IPS DF 6.9 (cell line): ENCODE data around the gene PIGC.
A peak's percentile ranks its signal among the peaks of the same experiment; 100 is the strongest.

Source experiments
- DNase-seq: peaks from one replicate; pipeline ENCODE4 v3.0.0-alpha.2; 2013; ENCODE audit warnings: low read depth, low spot score
- H3K27ac ChIP-seq: one replicate; pipeline ENCODE4 v1.5.1; 2013; ENCODE audit warnings: low read length, control low read depth
- H3K27me3 ChIP-seq: 2 replicates; pipeline ENCODE4 v1.6.1; 2013; ENCODE audit warnings: mild to moderate bottlenecking, low read length; ENCODE audit not compliant: control insufficient read depth, insufficient read depth
- H3K36me3 ChIP-seq: 2 replicates; pipeline ENCODE4 v1.6.1; 2013; ENCODE audit warnings: low read length; ENCODE audit not compliant: control insufficient read depth, insufficient read depth
- H3K4me1 ChIP-seq: 2 replicates; pipeline ENCODE4 v1.6.1; 2013; ENCODE audit warnings: low read length; ENCODE audit not compliant: control insufficient read depth, insufficient read depth
- H3K4me3 ChIP-seq: 2 replicates; pipeline ENCODE4 v1.5.1; 2013; ENCODE audit warnings: mild to moderate bottlenecking, low read length
- H3K9me3 ChIP-seq: 2 replicates; pipeline ENCODE4 v1.6.1; 2013; ENCODE audit warnings: low read length, inconsistent platforms; ENCODE audit not compliant: control insufficient read depth, insufficient read depth
- WGBS: extraction: QIAGEN DNeasy Blood & Tissue Kit; methylation state at CpG from one replicate; pipeline ENCODE4 v1.1.7; 2013; ENCODE audit warnings: mixed read lengths, missing lambda C conversion rate; ENCODE audit not compliant: insufficient read length, insufficient coverage; 5-methylcytosine and 5-hydroxymethylcytosine counted together

PIGC gene

DNA sequence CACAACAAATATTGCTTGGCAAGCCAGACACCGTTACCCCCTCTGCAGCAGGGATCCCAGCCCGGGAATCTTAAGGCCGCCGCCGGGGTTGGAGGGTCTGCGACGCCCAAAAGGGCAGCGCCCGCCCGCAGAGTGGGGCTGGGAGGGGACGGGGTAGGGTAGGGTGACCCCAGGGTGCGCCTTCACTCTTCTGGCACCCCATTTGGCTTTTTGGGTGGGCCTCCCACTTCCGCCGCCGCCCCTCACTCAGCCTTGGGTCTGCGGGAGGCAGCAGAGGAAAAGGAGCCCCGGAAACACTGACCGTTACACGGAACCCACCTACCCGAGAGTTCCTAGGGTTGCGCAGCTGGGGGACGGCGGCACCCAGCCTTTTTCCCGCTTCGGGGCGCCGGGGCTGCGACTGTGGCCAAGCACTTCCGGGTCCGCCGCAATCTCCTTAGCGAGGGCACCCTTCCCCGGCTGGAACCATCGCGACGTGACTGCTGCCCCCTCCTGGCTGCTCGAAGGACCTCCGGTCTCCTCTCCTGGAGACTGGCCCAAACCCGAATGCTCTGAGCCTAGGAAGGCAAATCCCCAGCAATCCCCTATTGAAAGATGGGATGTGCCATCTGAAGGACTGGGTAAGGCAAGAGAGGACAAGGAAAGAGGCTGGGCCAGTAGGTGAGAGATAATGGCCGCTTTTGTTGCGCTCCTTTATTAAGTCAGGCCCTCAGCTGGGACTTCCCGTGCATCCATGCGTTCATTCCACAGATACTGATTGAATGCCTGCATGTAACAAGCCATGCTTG is at the start of gene PIGC:
PIGC (minus strand) TSS at position 404 of the 788 bp plus-strand sequence. CDS start 1,447 bp downstream, outside the sequence.
- no peaks in the 10 kb centered on the region; the same call in 1 of the 2 replicates for H3K36me3 ChIP-seq
- H3K27ac ChIP-seq: no peak within 1 kb of the TSS
- H3K4me1 ChIP-seq: no peaks in the 10 kb centered on the region
- H3K9me3 ChIP-seq: no peaks in the 10 kb centered on the region
- no peaks in the 10 kb centered on the region for H3K27me3 ChIP-seq
- peak; percentile 82 for DNase-seq
- peak within 1 kb of the TSS; percentile 77 for H3K4me3 ChIP-seq
- WGBS: no CpG with 5 or more reads among the region's 43 CpGs

GRCh38 chr1:172492421-172492820 is 48.6 kb upstream of the PIGC start:
- no CpG with 5 or more reads among the region's 1 CpG for WGBS
- Histone ChIP-seq H3K4me3 (no peak overlapping the region), H3K4me1 (no peaks in the 10 kb centered on the region), H3K9me3 (no peaks in the 10 kb centered on the region), H3K36me3 (no peaks in the 10 kb centered on the region), H3K27me3 (no peaks in the 10 kb centered on the region), H3K27ac (no peak overlapping the region)
- DNase-seq: no peak

- WGBS: no CpG with 5 or more reads among the region's 3 CpGs
- DNase-seq: no peak
Measured at GRCh38 chr1:172489847-172490246, 46.0 kb upstream of the PIGC start.

GRCh38 chr1:172488393-172488792 is 44.5 kb upstream of the PIGC start:
- no peaks in the 10 kb centered on the region; the same call in 1 of the 2 replicates for H3K27me3 ChIP-seq
- no peaks in the 10 kb centered on the region for H3K9me3 ChIP-seq
- H3K27ac ChIP-seq: no peak overlapping the region
- WGBS: no CpG with 5 or more reads among the region's 3 CpGs
- H3K36me3 ChIP-seq: no peaks in the 10 kb centered on the region
- H3K4me1 ChIP-seq: no peaks in the 10 kb centered on the region
- no peak overlapping the region for H3K4me3 ChIP-seq
- no peak for DNase-seq

More at GRCh38 chr1:172489847-172490246, 46.0 kb upstream of the PIGC start:
- no peaks in the 10 kb centered on the region for H3K9me3 ChIP-seq
- H3K4me1 ChIP-seq: no peaks in the 10 kb centered on the region
- no peak overlapping the region for H3K27ac ChIP-seq
- H3K4me3 ChIP-seq: no peak overlapping the region
- no peaks in the 10 kb centered on the region; the same call in 1 of the 2 replicates for H3K27me3 ChIP-seq
- H3K36me3 ChIP-seq: no peaks in the 10 kb centered on the region

GRCh38 chr1:172487550-172487949 is 43.7 kb upstream of the PIGC start:
- Histone ChIP-seq H3K36me3 (no peaks in the 10 kb centered on the region), H3K4me1 (no peaks in the 10 kb centered on the region), H3K27me3 (no peaks in the 10 kb centered on the region; the same call in 1 of the 2 replicates), H3K27ac (no peak overlapping the region), H3K9me3 (no peaks in the 10 kb centered on the region), H3K4me3 (no peak overlapping the region)
- no peak for DNase-seq
- WGBS: no CpG with 5 or more reads among the region's 4 CpGs

DNA sequence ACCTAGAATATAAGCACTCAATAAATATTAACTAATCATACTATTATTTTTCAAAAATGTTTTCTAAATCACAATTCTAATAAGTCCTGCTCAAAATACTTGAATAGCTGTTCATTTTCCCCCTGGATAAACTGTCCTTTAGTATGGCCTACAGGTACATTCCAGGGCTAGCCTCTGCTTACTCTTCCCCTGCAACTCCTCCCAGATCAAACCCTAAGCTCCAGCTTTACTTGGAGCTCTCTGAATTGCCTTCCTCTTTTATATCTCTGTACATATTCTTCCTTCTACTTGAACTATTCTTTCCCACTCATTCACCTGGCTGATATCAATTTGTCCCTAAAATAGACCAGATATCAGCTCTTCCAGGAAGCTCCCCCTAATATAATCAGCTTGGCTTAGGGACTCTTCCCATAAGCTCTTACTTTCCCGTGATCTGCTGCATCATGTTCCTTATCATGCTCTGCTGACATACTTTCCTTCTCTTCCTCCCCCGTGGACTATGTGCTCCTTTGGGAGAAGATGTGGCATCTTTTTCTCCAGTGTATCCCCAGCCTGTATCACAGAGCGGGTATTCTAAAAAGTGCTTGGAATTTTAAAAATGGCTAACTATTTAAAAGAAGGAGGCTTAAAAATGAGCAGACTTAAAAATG is 43.1 kb upstream of the PIGC start:
- no CpG with 5 or more reads among the region's 3 CpGs for WGBS
- no peak overlapping the region for H3K27ac ChIP-seq
- no peak overlapping the region for H3K4me3 ChIP-seq
- H3K4me1 ChIP-seq: no peaks in the 10 kb centered on the region
- no peaks in the 10 kb centered on the region for H3K9me3 ChIP-seq
- DNase-seq: no peak
- no peaks in the 10 kb centered on the region; the same call in 1 of the 2 replicates for H3K27me3 ChIP-seq
- no peaks in the 10 kb centered on the region for H3K36me3 ChIP-seq

DNA sequence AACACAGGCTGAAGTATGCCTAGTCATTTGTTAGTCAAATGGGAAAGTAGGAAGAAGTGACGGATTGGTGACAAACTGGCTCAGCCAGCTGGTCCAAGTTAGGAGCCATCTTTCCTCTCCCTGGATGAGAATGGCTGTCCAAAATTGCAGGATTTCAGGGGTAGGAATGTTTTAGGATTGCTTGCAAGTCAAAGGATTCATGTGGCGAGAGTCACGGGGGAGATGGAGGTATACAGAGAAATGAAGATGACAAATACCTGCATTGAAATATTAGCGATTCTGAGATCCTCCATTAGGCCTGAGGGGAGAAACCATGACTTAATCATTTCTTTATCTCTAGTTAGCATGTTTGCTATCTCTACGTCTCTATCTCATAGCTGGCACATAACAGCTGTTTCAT is 41.8 kb upstream of the PIGC start:
- H3K4me1 ChIP-seq: no peaks in the 10 kb centered on the region
- H3K27ac ChIP-seq: no peak overlapping the region
- no peaks in the 10 kb centered on the region for H3K36me3 ChIP-seq
- WGBS: no CpG with 5 or more reads among the region's 5 CpGs
- H3K9me3 ChIP-seq: no peaks in the 10 kb centered on the region
- no peak overlapping the region for H3K4me3 ChIP-seq
- no peak for DNase-seq
- no peaks in the 10 kb centered on the region; the same call in 1 of the 2 replicates for H3K27me3 ChIP-seq

- Histone ChIP-seq H3K36me3 (no peaks in the 10 kb centered on the region), H3K4me3 (no peak overlapping the region), H3K27me3 (no peaks in the 10 kb centered on the region; the same call in 1 of the 2 replicates), H3K4me1 (no peaks in the 10 kb centered on the region), H3K27ac (no peak overlapping the region), H3K9me3 (no peaks in the 10 kb centered on the region)
- no peak for DNase-seq
Measured at GRCh38 chr1:172484252-172484651, 40.4 kb upstream of the PIGC start.

DNA sequence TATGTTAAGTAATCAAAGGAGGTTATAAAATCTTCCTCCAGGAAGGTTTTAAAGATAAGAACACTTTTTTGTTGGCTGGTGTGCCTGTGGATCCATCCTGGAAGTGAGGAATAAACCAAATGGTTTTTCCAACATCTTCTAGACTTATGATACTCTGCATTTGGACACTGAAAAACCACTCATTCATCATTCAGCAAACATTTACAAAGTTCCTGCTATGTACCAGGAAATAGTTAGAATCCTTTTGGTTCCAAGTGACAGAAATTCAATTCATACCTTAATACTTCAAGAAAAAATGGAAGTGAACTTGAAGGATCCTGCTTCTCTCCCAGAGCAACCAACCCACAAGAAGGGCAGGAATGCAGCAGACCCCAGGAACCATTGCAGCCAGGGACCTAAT is 39.6 kb upstream of the PIGC start:
- Histone ChIP-seq H3K9me3 (no peaks in the 10 kb centered on the region), H3K36me3 (no peaks in the 10 kb centered on the region), H3K27me3 (no peaks in the 10 kb centered on the region; the same call in 1 of the 2 replicates), H3K27ac (no peak overlapping the region), H3K4me1 (no peaks in the 10 kb centered on the region), H3K4me3 (no peak overlapping the region)
- no peak for DNase-seq

DNA sequence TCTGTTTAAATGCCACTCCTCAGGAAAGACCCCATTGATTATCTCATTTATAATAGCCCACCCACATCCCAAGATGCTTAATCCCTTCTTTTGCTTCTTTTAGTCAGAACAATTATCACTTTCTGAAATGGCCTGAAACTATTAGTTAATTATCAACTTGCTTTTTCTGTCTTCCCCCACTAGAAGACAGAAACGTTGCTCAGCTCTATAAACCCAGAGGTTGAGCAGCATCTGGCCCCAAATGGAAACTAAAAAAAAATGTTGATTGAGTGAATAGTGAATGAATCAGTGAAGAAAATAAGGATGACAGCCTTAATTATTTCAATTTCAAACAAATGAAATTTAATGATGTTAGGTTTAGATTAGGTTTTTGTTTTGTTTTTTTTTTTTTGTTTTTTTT is 38.2 kb upstream of the PIGC start:
- WGBS: no CpG with 5 or more reads among the region's 1 CpG

More for the DNA sequence above, 38.2 kb upstream of the PIGC start:
- Histone ChIP-seq H3K4me1 (no peaks in the 10 kb centered on the region), H3K36me3 (no peaks in the 10 kb centered on the region), H3K27me3 (no peaks in the 10 kb centered on the region; the same call in 1 of the 2 replicates), H3K27ac (no peak overlapping the region), H3K4me3 (no peak overlapping the region), H3K9me3 (no peaks in the 10 kb centered on the region)
- DNase-seq: no peak
